SU-DHL-6 (cell line): Measurements from ENCODE around the gene UBASH3A.

Source experiments
- CTCF ChIP-seq: fragments of 200-600 bp; sonication (generic); IDR thresholded peaks from one replicate; pipeline ENCODE4 v1.5.1; 2017; ENCODE audit warnings: antibody characterized with exemption, mild to moderate bottlenecking, low read length, moderate library complexity; ENCODE audit not compliant: insufficient read depth, poor library complexity, severe bottlenecking
- EZH2phosphoT487 ChIP-seq: fragments of 200-600 bp; sonication (generic), shearing (Covaris generic); conservative IDR thresholded peaks from 2 replicates; pipeline ENCODE4 v1.6.1; 2018; ENCODE audit warnings: mild to moderate bottlenecking, antibody characterized with exemption, low read length, moderate library complexity, mixed read lengths

GRCh38 chr21:42468491-42469131 is 64.9 kb downstream of the UBASH3A start:
- TF ChIP-seq CTCF, result no peak
- TF ChIP-seq EZH2phosphoT487, result no peak
